ENCODE results near the gene CRTC3. TPM values are rescaled to one million over a fixed set of nuclear protein-coding genes. Genes with fewer than 3 reads are reported as not detected.
"Not testable (repeated sequence)": the region's sequence is repeated elsewhere in the genome, so short reads cannot be mapped to it uniquely, and the experiment has no call there.

The CRTC3 gene
- total RNA-seq, 6 experiments from 2014 or later = 8.4 to 16.2 (median 11.3) TPM

DNA sequence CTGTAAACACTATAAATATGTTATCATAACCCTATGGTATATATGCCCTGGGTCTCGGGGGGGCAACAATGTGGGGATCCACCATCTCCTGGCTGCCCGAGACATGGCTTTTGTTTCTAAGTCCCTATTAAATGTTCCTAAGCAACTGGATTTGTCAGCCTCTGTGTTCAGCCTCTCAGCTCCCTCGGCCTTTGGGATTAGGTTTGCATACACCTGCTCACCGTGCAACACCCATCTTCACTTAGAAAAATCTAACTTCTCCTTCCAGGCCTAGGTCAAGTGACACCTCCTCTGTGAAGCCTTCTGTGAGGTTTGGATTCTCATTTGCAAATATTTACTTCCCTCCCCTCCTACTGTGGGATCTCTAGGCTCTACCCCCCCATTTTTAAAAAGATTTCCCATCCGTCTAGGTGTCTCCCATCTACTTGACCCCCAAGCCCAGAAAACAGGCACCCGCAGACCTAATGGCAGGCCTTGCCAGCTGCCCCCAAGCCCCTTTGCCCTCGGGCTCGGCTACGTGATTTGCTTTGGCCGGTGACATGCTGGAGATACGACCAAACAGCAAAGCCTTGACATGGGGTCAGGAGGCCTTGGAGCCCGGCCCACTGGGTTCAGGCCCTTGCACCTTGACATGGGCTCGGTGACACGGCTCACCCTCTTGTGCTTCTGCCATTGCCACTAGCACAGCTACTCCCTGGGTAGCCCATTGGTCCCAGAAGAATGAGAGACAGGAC, 121.4 kb downstream of the CRTC3 start:
- Histone ChIP-seq H3K36me3 (no peaks in the 10 kb centered on the region), H3K27me3 (no peaks in the 10 kb centered on the region), H3K9me3 (no peaks in the 10 kb centered on the region), H3K4me1 (no peaks in the 10 kb centered on the region), H3K27ac (no peak overlapping the region), H3K4me3 (no peak overlapping the region)
- ATAC-seq = peak in 3 of 4 donors; percentile 14 to 58 (median 28)
- intact Hi-C loops (cut with DNase I) = no loop called here
- DNase-seq = peak in 2 of 3 donors; percentile 65 to 73
- WGBS (ENCODE audit: insufficient coverage, low coverage, low lambda C conversion rate, missing lambda C conversion rate) = 34% methylated on average over 12 of the region's 14 CpGs
- TF ChIP-seq, protein P1, sequence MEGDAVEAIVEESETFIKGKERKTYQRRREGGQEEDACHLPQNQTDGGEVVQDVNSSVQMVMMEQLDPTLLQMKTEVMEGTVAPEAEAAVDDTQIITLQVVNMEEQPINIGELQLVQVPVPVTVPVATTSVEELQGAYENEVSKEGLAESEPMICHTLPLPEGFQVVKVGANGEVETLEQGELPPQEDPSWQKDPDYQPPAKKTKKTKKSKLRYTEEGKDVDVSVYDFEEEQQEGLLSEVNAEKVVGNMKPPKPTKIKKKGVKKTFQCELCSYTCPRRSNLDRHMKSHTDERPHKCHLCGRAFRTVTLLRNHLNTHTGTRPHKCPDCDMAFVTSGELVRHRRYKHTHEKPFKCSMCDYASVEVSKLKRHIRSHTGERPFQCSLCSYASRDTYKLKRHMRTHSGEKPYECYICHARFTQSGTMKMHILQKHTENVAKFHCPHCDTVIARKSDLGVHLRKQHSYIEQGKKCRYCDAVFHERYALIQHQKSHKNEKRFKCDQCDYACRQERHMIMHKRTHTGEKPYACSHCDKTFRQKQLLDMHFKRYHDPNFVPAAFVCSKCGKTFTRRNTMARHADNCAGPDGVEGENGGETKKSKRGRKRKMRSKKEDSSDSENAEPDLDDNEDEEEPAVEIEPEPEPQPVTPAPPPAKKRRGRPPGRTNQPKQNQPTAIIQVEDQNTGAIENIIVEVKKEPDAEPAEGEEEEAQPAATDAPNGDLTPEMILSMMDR (IDR thresholded peaks at IDR 0.05) = no peak
- TF ChIP-seq POLR2A (IDR thresholded peaks at IDR 0.05) = no peak

DNA sequence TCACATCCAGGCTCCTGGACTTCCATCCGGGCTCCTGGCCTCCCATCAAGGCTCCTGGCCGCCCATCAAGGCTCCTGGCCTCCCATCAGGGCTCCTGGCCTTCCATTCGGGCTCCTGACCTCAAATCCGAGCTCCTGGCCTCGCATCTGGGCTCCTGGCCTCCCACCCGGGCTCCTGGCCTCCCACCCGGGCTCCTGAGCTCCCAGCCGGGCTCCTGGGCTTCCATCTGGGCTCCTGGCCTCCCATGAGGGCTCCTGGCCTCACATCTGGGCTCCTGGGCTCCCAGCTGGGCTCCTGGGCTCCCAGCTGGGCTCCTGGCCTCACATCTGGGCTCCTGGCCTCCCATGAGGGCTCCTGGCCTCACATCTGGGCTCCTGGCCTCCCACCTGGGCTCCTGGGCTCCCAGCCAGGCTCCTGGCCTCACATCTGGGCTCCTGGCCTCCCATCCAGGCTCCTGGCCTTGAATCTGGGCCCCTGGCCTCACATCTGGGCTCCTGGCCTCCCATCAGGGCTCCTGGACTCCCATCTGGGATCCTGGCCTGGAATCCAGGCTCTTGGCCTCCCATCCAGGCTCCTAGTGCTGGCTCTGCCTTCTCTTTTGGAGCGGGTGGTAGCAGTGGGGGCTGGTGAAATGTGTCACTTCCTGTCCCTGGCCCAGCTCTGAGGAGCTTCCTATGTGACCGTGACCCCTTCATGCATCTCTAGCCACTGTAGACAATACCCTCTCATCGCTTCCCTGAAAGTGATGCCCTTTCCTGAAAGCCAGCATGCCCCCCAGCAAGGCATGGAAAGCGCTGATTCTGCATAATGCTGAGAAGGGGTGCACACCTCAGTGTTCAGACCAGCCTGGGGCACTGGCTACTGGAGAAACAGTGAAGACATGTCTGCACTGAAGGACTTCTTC, 124.8 kb downstream of the CRTC3 start:
- TF ChIP-seq POLR2A (IDR thresholded peaks at IDR 0.05) = no peak
- TF ChIP-seq, protein P1 (IDR thresholded peaks at IDR 0.05) = no peak
- H3K27ac ChIP-seq = no peak overlapping the region
- intact Hi-C loops (cut with DNase I) = no loop called here

DNA sequence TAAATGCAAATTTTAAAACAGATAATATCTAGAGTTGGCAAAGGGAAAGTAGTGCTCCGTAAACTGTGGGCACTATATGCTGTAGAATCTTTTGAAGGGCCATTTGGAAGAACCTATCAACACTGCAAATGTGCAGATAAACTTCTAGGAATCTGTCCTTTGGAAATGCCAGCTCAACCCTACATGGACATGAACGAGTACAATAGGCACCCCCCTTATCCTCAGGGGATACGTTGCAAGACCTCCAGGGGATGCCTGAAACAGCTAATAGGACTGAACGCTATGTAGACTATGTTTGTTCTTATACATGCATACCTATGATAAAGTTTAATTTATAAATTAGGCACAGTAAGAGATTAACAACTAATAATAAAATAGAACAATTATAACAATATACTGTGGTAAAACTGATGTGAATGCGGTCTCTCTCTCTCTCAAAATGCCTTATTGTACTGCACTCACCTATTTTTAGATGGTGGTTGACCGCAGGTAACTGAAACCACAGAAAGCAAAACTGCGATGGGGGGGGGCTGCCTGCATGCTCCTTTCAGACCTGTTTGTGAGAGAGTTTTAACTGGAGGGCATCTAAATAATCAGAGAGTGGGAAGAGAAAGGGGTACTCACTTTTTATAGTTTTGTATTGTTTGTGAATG, 127.9 kb downstream of the CRTC3 start:
- H3K4me1 ChIP-seq; H3K36me3 ChIP-seq; DNase-seq; H3K9me3 ChIP-seq; H3K4me3 ChIP-seq; H3K27ac ChIP-seq; H3K27me3 ChIP-seq; ATAC-seq; intact Hi-C loops (cut with DNase I): not testable (repeated sequence)
- WGBS (ENCODE audit: insufficient coverage, low coverage, low lambda C conversion rate, missing lambda C conversion rate) = 43% methylated on average over 7 of the region's 7 CpGs

More for the DNA sequence above, 124.8 kb downstream of the CRTC3 start:
- no peaks in the 10 kb centered on the region for H3K27me3 ChIP-seq
- DNase-seq (no peak), ATAC-seq (peak; percentile 55 to 83 (median 76))
- H3K4me3 ChIP-seq = no peak overlapping the region
- no peaks in the 10 kb centered on the region for H3K4me1 ChIP-seq
- H3K36me3 ChIP-seq = no peaks in the 10 kb centered on the region
- no peaks in the 10 kb centered on the region for H3K9me3 ChIP-seq
- WGBS (ENCODE audit: insufficient coverage, low coverage, low lambda C conversion rate, missing lambda C conversion rate) = 75% methylated on average over 5 of the region's 12 CpGs

DNA sequence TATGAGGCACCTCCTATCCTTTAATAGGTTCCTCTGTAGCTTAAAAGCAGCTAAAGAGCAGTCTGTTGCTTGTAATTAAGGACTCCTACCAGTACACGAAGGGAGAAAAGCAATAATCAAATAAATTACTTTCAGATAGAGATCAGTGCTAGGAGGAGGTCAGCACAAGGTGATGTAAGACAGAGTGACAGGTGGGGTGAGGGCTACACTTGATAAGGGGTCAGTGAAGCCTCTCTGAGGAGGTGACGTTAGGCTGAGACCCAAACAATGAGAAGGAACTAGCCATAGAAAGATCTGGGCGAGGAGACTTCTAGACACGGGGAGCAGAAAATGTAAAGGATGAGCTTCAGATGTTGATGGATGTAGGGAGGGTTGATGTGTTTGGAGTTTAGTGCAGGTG, 129.8 kb downstream of the CRTC3 start:
- TF ChIP-seq POLR2A (IDR thresholded peaks at IDR 0.05) = no peak
- TF ChIP-seq, protein P1 (IDR thresholded peaks at IDR 0.05) = no peak
- Histone ChIP-seq H3K9me3 (no peaks in the 10 kb centered on the region), H3K27ac (no peak overlapping the region), H3K4me1 (no peaks in the 10 kb centered on the region), H3K36me3 (no peaks in the 10 kb centered on the region), H3K4me3 (no peak overlapping the region), H3K27me3 (no peaks in the 10 kb centered on the region)
- intact Hi-C loops (cut with DNase I) = no loop called here
- no peak for DNase-seq
- no peak for ATAC-seq
- 68% methylated on average over 4 of the region's 4 CpGs for WGBS (ENCODE audit: insufficient coverage, low coverage, low lambda C conversion rate, missing lambda C conversion rate)
